ENCODE measurements around the gene FAM151B. TPM values are rescaled to one million over a fixed set of nuclear protein-coding genes. Genes with fewer than 3 reads are reported as not detected.
A peak's percentile ranks its signal among the peaks of the same experiment; 100 is the strongest.
"Not testable (repeated sequence)": the region's sequence is repeated elsewhere in the genome, so short reads cannot be mapped to it uniquely, and the experiment has no call there.

FAM151B gene
- total and polyA plus RNA-seq, 2 experiments from 2014 or later = 0.55 TPM; not detected in 1

DNA sequence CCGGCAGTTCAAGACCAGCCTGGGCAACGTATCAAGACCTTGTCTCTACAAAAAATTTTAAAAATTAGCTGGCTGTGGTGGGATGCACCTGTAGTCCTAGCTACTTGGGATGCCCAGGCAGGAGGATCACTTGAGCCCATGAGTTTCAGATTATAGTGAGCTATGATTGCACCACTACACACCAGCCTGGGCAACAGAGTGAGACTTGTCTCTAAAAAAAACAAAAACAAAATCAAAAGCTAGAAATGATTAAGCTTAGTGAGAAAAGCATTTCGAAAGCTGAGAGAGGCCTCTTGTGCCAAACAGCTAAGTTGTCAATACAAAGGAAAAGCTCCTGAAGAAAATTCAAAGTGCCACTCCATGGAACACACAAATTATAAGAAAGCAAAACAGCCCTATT is 4.8 kb downstream of the FAM151B start:
- H3K27ac Mint-ChIP-seq = peak overlapping the region; percentile 96
- Histone ChIP-seq H3K79me2 (replicated peaks; ENCODE audit: insufficient read depth) (no peaks in the 10 kb centered on the region), H3K27me3 (ENCODE audit: insufficient read depth) (no peaks in the 10 kb centered on the region), H3F3A (replicated peaks; ENCODE audit: low read depth) (no peaks in the 10 kb centered on the region; the same call in 1 of the 2 replicates), H3K9me2 (ENCODE audit: insufficient read depth) (no peaks in the 10 kb centered on the region), H4K20me1 (replicated peaks; ENCODE audit: insufficient read depth) (no peaks in the 10 kb centered on the region), H3K4me2 (peak overlapping the region; percentile 40; the same call in 1 of the 2 replicates), H3K4me1 (ENCODE audit: insufficient read depth) (peaks cover 44% of the 10 kb centered on the region), H3K4me3 (no peak overlapping the region), H3K36me3 (ENCODE audit: insufficient read depth) (no peaks in the 10 kb centered on the region), H2AFZ (no peak overlapping the region), H3K27ac (ENCODE audit: low read depth) (peak overlapping the region; percentile 92)
- TF ChIP-seq CREB1 (CRISPR knock-in tag; IDR thresholded peaks at IDR 0.05; ENCODE audit: low read depth) (no peak), ZNF331 (CRISPR knock-in tag; IDR thresholded peaks at IDR 0.05; ENCODE audit: low read depth) (no peak), NANOG (IDR thresholded peaks at IDR 0.05; ENCODE audit: borderline replicate concordance) (no peak), EZH2 (IDR thresholded peaks at IDR 0.05; ENCODE audit: low read depth, unreplicated experiment) (no peak), EZH2phosphoT487 (IDR thresholded peaks at IDR 0.05; ENCODE audit: unreplicated experiment) (no peak), POLR2AphosphoS5 (IDR thresholded peaks at IDR 0.05; ENCODE audit: low read depth) (no peak)
- TF ChIP-seq, protein P1, sequence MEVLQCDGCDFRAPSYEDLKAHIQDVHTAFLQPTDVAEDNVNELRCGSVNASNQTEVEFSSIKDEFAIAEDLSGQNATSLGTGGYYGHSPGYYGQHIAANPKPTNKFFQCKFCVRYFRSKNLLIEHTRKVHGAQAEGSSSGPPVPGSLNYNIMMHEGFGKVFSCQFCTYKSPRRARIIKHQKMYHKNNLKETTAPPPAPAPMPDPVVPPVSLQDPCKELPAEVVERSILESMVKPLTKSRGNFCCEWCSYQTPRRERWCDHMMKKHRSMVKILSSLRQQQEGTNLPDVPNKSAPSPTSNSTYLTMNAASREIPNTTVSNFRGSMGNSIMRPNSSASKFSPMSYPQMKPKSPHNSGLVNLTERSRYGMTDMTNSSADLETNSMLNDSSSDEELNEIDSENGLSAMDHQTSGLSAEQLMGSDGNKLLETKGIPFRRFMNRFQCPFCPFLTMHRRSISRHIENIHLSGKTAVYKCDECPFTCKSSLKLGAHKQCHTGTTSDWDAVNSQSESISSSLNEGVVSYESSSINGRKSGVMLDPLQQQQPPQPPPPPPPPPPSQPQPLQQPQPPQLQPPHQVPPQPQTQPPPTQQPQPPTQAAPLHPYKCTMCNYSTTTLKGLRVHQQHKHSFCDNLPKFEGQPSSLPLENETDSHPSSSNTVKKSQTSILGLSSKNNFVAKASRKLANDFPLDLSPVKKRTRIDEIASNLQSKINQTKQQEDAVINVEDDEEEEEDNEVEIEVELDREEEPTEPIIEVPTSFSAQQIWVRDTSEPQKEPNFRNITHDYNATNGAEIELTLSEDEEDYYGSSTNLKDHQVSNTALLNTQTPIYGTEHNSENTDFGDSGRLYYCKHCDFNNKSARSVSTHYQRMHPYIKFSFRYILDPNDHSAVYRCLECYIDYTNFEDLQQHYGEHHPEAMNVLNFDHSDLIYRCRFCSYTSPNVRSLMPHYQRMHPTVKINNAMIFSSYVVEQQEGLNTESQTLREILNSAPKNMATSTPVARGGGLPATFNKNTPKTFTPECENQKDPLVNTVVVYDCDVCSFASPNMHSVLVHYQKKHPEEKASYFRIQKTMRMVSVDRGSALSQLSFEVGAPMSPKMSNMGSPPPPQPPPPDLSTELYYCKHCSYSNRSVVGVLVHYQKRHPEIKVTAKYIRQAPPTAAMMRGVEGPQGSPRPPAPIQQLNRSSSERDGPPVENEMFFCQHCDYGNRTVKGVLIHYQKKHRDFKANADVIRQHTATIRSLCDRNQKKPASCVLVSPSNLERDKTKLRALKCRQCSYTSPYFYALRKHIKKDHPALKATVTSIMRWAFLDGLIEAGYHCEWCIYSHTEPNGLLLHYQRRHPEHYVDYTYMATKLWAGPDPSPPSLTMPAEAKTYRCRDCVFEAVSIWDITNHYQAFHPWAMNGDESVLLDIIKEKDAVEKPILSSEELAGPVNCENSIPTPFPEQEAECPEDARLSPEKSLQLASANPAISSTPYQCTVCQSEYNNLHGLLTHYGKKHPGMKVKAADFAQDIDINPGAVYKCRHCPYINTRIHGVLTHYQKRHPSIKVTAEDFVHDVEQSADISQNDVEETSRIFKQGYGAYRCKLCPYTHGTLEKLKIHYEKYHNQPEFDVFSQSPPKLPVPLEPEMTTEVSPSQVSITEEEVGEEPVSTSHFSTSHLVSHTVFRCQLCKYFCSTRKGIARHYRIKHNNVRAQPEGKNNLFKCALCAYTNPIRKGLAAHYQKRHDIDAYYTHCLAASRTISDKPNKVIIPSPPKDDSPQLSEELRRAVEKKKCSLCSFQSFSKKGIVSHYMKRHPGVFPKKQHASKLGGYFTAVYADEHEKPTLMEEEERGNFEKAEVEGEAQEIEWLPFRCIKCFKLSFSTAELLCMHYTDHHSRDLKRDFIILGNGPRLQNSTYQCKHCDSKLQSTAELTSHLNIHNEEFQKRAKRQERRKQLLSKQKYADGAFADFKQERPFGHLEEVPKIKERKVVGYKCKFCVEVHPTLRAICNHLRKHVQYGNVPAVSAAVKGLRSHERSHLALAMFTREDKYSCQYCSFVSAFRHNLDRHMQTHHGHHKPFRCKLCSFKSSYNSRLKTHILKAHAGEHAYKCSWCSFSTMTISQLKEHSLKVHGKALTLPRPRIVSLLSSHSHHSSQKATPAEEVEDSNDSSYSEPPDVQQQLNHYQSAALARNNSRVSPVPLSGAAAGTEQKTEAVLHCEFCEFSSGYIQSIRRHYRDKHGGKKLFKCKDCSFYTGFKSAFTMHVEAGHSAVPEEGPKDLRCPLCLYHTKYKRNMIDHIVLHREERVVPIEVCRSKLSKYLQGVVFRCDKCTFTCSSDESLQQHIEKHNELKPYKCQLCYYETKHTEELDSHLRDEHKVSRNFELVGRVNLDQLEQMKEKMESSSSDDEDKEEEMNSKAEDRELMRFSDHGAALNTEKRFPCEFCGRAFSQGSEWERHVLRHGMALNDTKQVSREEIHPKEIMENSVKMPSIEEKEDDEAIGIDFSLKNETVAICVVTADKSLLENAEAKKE (CRISPR knock-in tag; IDR thresholded peaks at IDR 0.05) = no peak
- TF ChIP-seq, protein P2, sequence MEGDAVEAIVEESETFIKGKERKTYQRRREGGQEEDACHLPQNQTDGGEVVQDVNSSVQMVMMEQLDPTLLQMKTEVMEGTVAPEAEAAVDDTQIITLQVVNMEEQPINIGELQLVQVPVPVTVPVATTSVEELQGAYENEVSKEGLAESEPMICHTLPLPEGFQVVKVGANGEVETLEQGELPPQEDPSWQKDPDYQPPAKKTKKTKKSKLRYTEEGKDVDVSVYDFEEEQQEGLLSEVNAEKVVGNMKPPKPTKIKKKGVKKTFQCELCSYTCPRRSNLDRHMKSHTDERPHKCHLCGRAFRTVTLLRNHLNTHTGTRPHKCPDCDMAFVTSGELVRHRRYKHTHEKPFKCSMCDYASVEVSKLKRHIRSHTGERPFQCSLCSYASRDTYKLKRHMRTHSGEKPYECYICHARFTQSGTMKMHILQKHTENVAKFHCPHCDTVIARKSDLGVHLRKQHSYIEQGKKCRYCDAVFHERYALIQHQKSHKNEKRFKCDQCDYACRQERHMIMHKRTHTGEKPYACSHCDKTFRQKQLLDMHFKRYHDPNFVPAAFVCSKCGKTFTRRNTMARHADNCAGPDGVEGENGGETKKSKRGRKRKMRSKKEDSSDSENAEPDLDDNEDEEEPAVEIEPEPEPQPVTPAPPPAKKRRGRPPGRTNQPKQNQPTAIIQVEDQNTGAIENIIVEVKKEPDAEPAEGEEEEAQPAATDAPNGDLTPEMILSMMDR (conservative IDR thresholded peaks at IDR 0.05; ENCODE audit: low read depth in 2 of 2) = no peak
- TF ChIP-seq, protein P3, sequence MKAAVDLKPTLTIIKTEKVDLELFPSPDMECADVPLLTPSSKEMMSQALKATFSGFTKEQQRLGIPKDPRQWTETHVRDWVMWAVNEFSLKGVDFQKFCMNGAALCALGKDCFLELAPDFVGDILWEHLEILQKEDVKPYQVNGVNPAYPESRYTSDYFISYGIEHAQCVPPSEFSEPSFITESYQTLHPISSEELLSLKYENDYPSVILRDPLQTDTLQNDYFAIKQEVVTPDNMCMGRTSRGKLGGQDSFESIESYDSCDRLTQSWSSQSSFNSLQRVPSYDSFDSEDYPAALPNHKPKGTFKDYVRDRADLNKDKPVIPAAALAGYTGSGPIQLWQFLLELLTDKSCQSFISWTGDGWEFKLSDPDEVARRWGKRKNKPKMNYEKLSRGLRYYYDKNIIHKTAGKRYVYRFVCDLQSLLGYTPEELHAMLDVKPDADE (IDR thresholded peaks at IDR 0.05) = no peak
- peaks cover 17% of the 10 kb centered on the region for H3K27me3 Mint-ChIP-seq (ENCODE audit: insufficient read depth, low read depth, poor library complexity)
- H3K9me3 Mint-ChIP-seq = peaks cover 19% of the 10 kb centered on the region; the same call in 2 of the 3 replicates
- peaks cover 60% of the 10 kb centered on the region for H3K4me1 Mint-ChIP-seq
- no peak for ATAC-seq
- no peak for DNase-seq (ENCODE audit: low spot score)
- 0 out of 3 replicates have a peak overlapping the region, but pooled peaks have one; percentile 9 for H3K4me3 Mint-ChIP-seq
- H3K36me3 Mint-ChIP-seq (ENCODE audit: low read depth) = peaks cover 17% of the 10 kb centered on the region; the same call in 2 of the 3 replicates

DNA sequence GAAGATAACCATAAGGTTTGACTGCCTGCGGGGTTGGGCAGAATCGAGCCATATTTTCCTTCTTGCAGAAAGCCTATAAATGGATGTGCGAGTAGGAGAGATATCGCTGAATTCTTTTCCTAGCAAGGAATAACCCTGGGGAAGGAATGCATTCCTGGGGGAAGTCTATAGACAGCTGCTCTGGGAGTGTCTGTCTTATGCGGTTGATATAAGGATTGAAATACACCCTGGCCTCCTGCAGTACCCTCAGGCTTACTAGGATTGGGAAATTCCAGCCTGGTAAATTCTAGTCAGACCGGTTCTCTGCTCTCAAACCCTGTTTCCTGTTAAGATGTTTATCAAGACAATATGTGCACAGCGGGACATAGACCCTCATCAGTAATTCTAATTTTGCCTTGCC is 5.5 kb downstream of the FAM151B start:
- H4K20me1 ChIP-seq (replicated peaks; ENCODE audit: insufficient read depth); H3K4me3 ChIP-seq; H3F3A ChIP-seq (replicated peaks; ENCODE audit: low read depth); H3K36me3 ChIP-seq (ENCODE audit: insufficient read depth); H3K27me3 ChIP-seq (ENCODE audit: insufficient read depth); H2AFZ ChIP-seq; H3K79me2 ChIP-seq (replicated peaks; ENCODE audit: insufficient read depth); H3K9me2 ChIP-seq (ENCODE audit: insufficient read depth): not testable (repeated sequence)
- peaks cover 19% of the 10 kb centered on the region; the same call in 2 of the 3 replicates for H3K9me3 Mint-ChIP-seq
- H3K36me3 Mint-ChIP-seq (ENCODE audit: low read depth) = peaks cover 17% of the 10 kb centered on the region; the same call in 2 of the 3 replicates
- Histone ChIP-seq H3K27ac (ENCODE audit: low read depth) (peak overlapping the region; percentile 92), H3K4me1 (ENCODE audit: insufficient read depth) (peaks cover 44% of the 10 kb centered on the region), H3K4me2 (peak overlapping the region; percentile 40; the same call in 1 of the 2 replicates)
- H3K4me3 Mint-ChIP-seq = peak overlapping the region; percentile 13; the same call in 2 of the 3 replicates
- peak overlapping the region; percentile 96 for H3K27ac Mint-ChIP-seq
- peak; percentile 48 for DNase-seq (ENCODE audit: low spot score)
- peaks cover 13% of the 10 kb centered on the region for H3K27me3 Mint-ChIP-seq (ENCODE audit: insufficient read depth, low read depth, poor library complexity)
- H3K4me1 Mint-ChIP-seq = peaks cover 61% of the 10 kb centered on the region
- ATAC-seq = peak; percentile 22; the same call in 1 of the 3 replicates

All from GM23338 (cell line).